ENCODE data around the gene SLC8B1.
A peak's percentile ranks its signal among the peaks of the same experiment; 100 is the strongest.

SLC8B1 gene

GRCh38 chr12:113267621-113268020, 67.3 kb downstream of the SLC8B1 start:
- no peak for DNase-seq

- DNase-seq, result no peak
Observed at GRCh38 chr12:113266106-113266895, 68.6 kb downstream of the SLC8B1 start.

- DNase-seq, result no peak
Observed at GRCh38 chr12:113263431-113263963, 71.4 kb downstream of the SLC8B1 start.

- DNase-seq, result no peak
Observed at GRCh38 chr12:113262710-113263109, 72.2 kb downstream of the SLC8B1 start.

- peak; percentile 62 to 82 (median 72) for DNase-seq
Observed at GRCh38 chr12:113261847-113262470, 73.0 kb downstream of the SLC8B1 start.

- no peak for DNase-seq
Observed at GRCh38 chr12:113260636-113261300, 74.1 kb downstream of the SLC8B1 start.

GRCh38 chr12:113260127-113260526, 74.8 kb downstream of the SLC8B1 start:
- DNase-seq, result no peak

- DNase-seq, result no peak
Observed at GRCh38 chr12:113257564-113257963, 77.3 kb downstream of the SLC8B1 start.

- DNase-seq, result no peak
Observed at GRCh38 chr12:113254298-113254697, 80.6 kb downstream of the SLC8B1 start.

GRCh38 chr12:113253532-113254285, 81.2 kb downstream of the SLC8B1 start:
- DNase-seq, result peak in 1 of 4 experiments; percentile 1

- no peak for DNase-seq
Observed at GRCh38 chr12:113252494-113252893, 82.4 kb downstream of the SLC8B1 start.

- DNase-seq, result peak in 1 of 4 experiments; percentile 2
Observed at GRCh38 chr12:113251404-113252070, 83.4 kb downstream of the SLC8B1 start.

- no peak for DNase-seq
Observed at GRCh38 chr12:113250045-113250444, 84.9 kb downstream of the SLC8B1 start.

GRCh38 chr12:113249546-113249945, 85.4 kb downstream of the SLC8B1 start:
- DNase-seq, result no peak

GRCh38 chr12:113248842-113249435, 86.0 kb downstream of the SLC8B1 start:
- no peak for DNase-seq
